Activated CD4-positive, alpha-beta T cell treated with anti-CD3 and anti-CD28 coated beads, Interleukin-2, amount 50 U/mL, for 24 hours (primary cell): Measurements from ENCODE around the gene ELN.
"Not testable (repeated sequence)": the region's sequence is repeated elsewhere in the genome, so short reads cannot be mapped to it uniquely, and the experiment has no call there.

ENCODE experiments used
- DNase-seq, 2 donors: peaks; one replicate each; pipeline ENCODE4 v3.0.0-alpha.2; 2020; ENCODE audit warnings: low read depth in 1 of 2, low spot score in 1 of 2

The ELN gene

GRCh38 chr7:74027683-74028320 is at the start of gene ELN:
ELN (plus strand) TSS chr7:74028173; CDS start chr7:74028188, 15 bp downstream.
- DNase-seq = no peak

- no peak for DNase-seq
Measured at GRCh38 chr7:73978661-73979563, 49.1 kb upstream of the ELN start.

- DNase-seq = not testable (repeated sequence)
Measured at GRCh38 chr7:73979656-73980055, 48.3 kb upstream of the ELN start.

GRCh38 chr7:73980206-73980605 is 47.8 kb upstream of the ELN start:
- DNase-seq = no peak

GRCh38 chr7:73981933-73982332 is 46.0 kb upstream of the ELN start:
- no peak for DNase-seq

GRCh38 chr7:73983437-73984164 is 44.4 kb upstream of the ELN start:
- no peak for DNase-seq

GRCh38 chr7:73984481-73985205 is 43.3 kb upstream of the ELN start:
- DNase-seq = no peak

- DNase-seq = no peak
Measured at GRCh38 chr7:73985737-73986141, 42.2 kb upstream of the ELN start.

GRCh38 chr7:73986158-73986631 is 41.8 kb upstream of the ELN start:
- DNase-seq = no peak

GRCh38 chr7:73987298-73987697 is 40.7 kb upstream of the ELN start:
- no peak for DNase-seq

GRCh38 chr7:73988197-73988596 is 39.8 kb upstream of the ELN start:
- DNase-seq = no peak

GRCh38 chr7:73991522-73992100 is 36.4 kb upstream of the ELN start:
- no peak for DNase-seq

- no peak for DNase-seq
Measured at GRCh38 chr7:73992101-73992562, 35.8 kb upstream of the ELN start.

GRCh38 chr7:73994023-73994422 is 34.0 kb upstream of the ELN start:
- no peak for DNase-seq

- no peak for DNase-seq
Measured at GRCh38 chr7:73994761-73995160, 33.2 kb upstream of the ELN start.

- no peak for DNase-seq
Measured at GRCh38 chr7:73995330-73995729, 32.6 kb upstream of the ELN start.

- DNase-seq = no peak
Measured at GRCh38 chr7:73995821-73996511, 32.0 kb upstream of the ELN start.

GRCh38 chr7:73997056-73997455 is 30.9 kb upstream of the ELN start:
- DNase-seq = no peak

- no peak for DNase-seq
Measured at GRCh38 chr7:73999664-74000435, 28.1 kb upstream of the ELN start.
